Adrenal gland (tissue), 12 donors: Measurements from ENCODE around the gene OR51B2. TPM values are rescaled to one million over a fixed set of nuclear protein-coding genes. Genes with fewer than 3 reads are reported as not detected.
"Not testable (repeated sequence)": the region's sequence is repeated elsewhere in the genome, so short reads cannot be mapped to it uniquely, and the experiment has no call there.

Source experiments
- DNase-seq, 7 donors: peaks; one replicate each; pipeline ENCODE4 v3.0.0-alpha.2; 2019 to 2020
- H3K27ac ChIP-seq, 5 donors: fragments of 200-600 bp; sonication (generic) in 4 of 5; 1 replicate in 3 of 5; 2 replicates in 2 of 5; pipeline versions ENCODE4 v1.5.1 to v1.8.0; 2016 to 2020; ENCODE audit warnings: mild to moderate bottlenecking in 1 of 5
- H3K27me3 ChIP-seq: fragments of 200-600 bp; 2 replicates; pipeline ENCODE4 v1.8.0; 2021
- H3K36me3 ChIP-seq, 2 donors: fragments of 200-600 bp; replicated peaks in 1 of 2; 1 replicate in 1 of 2; 2 replicates in 1 of 2; pipeline versions ENCODE4 v1.5.1 to v1.8.0; 2018 to 2022
- H3K4me1 ChIP-seq, 2 donors: fragments of 200-600 bp; replicated peaks in 1 of 2; 1 replicate in 1 of 2; 2 replicates in 1 of 2; pipeline versions ENCODE4 v1.5.1 to v1.8.0; 2018 to 2021
- H3K4me3 ChIP-seq, 4 donors: fragments of 200-600 bp; sonication (generic) in 3 of 4; one replicate each; pipeline ENCODE4 v1.5.1; 2016 to 2018
- H3K9me3 ChIP-seq, 3 donors: fragments of 200-600 bp; sonication (generic) in 1 of 3; replicated peaks in 1 of 3; 1 replicate in 2 of 3; 2 replicates in 1 of 3; pipeline versions ENCODE4 v1.5.1 to v1.8.0; 2016 to 2021
- CTCF ChIP-seq, 6 experiments: fragments of 450-650 bp in 4 of 6; fragments of 200-600 bp in 2 of 6; sonication (generic) in 1 of 6; IDR thresholded peaks; 1 replicate in 5 of 6; 2 replicates in 1 of 6; pipeline versions ENCODE4 v1.5.1 to v1.8.0; 2016 to 2021; ENCODE audit warnings: antibody characterized with exemption in 6 of 6, mild to moderate bottlenecking in 2 of 6, moderate library complexity in 1 of 6
- POLR2A ChIP-seq, 2 donors: fragments of 450-650 bp; IDR thresholded peaks; one replicate each; pipeline ENCODE4 v1.6.1; 2017; ENCODE audit warnings: antibody characterized with exemption in 2 of 2, mild to moderate bottlenecking in 2 of 2, moderate library complexity in 1 of 2
- WGBS, 4 donors: extraction: QIAGEN DNeasy Blood & Tissue Kit in 2 of 4; methylation state at CpG; one replicate each; pipeline versions ENCODE4 v1.1.5 to v1.1.7; 2013 to 2017; 5-methylcytosine and 5-hydroxymethylcytosine counted together
- intact Hi-C, 2 donors: fragments of 100-400 bp; cut with DNase I; formaldehyde crosslinking; loops; one replicate each; pipeline versions ENCODE4 v1.14.1 to v1.15.0; 2022 to 2023
- polyA plus RNA-seq, 3 donors: library from polyadenylated mRNA; stranded (reverse); fragments of 200-250 nt in 2 of 3; fragments of 350-450 nt in 1 of 3; fragmentation: Illumina TruSeq in 1 of 3; extraction: RNeasy Lipid Tissue Mini Kit (QIAGEN cat#74804) in 1 of 3; gene quantifications; one replicate each; pipeline ENCODE4 v1.2.3, GENCODE V29; 2013 to 2014
- total RNA-seq, 9 donors: library from RNA; depleted of rRNA in 4 of 9; stranded (reverse); fragments of >200 nt in 4 of 9; fragments of 120-200 nt in 1 of 9; fragmentation: NEBNext Ultra II Directional in 1 of 9; extraction: Animal tissue kit (Norgen Biotek cat#: 25700) in 1 of 9; gene quantifications; one replicate each; pipeline versions ENCODE4 v1.1.0 to v1.2.4, GENCODE V29; 2013 to 2023
- donor health status: healthy with polysubstance abuse.
- donor health status: Bipolar disorder and iron deficiency.
- donor health status: DM: yes; HTN: yes; CAD: no.
- donor health status: DM: no; HTN: no; CAD: no.
- donor health status: DM: no; HTN: no; CAD: no.
- donor health status: DM: yes; HTN: yes; CAD: no.

The OR51B2 gene
- total and polyA plus RNA-seq, 12 donors, result 0.33 to 1.3 TPM; not detected in 10

DNA sequence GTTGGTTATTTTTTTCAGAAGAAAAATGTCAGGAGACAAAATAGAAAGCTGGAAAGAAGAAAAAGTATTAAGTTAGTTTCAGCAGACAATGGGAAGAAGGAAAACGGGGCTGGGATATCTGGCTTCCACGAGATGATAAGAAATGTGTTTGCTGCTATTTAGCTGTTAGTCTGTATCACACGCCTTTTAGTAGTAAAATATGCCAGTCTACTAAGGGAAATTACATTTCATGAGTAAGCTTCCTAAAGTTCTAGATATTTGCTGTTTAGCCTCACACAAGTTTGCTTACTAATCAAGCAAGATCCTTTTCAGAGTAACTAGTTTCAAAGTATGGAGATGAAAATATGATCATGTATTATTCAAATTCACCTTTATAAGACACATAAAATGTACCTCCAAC lies 23.8 kb downstream of the OR51B2 start:
- no peak for DNase-seq
- intact Hi-C loops, result no loop called here
- Histone ChIP-seq H3K36me3 (no peaks in the 10 kb centered on the region), H3K9me3 (no peaks in the 10 kb centered on the region), H3K27me3 (no peaks in the 10 kb centered on the region), H3K4me1 (no peaks in the 10 kb centered on the region), H3K27ac (no peak overlapping the region), H3K4me3 (no peak overlapping the region)
- WGBS, 4 donors, result 57 to 73% (median 66%) methylated on average over 3 of the region's 3 CpGs
- TF ChIP-seq POLR2A (IDR thresholded peaks at IDR 0.05) (no peak), CTCF (IDR thresholded peaks at IDR 0.05) (no peak)

DNA sequence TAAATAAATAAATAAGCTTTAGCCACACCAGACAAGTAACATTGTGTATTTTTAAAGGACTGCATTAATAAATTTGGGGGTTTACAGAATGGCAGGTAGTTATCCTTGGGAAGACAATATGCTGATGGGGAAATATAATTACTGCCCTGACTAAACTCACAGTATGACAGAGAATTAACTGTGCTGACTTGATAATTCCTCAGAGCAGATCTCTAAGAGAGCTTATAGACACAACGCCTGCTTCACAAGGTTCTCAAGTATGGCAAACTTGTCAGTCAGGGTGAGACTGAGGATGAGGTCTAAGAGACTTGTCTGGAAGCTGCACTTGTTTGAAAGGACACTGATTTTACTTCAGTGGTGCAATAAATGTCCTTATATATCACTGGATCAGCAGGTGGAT lies 25.6 kb downstream of the OR51B2 start:
- intact Hi-C loops, result no loop called here
- TF ChIP-seq CTCF (IDR thresholded peaks at IDR 0.05) (no peak), POLR2A (IDR thresholded peaks at IDR 0.05) (no peak)
- Histone ChIP-seq H3K27me3 (no peaks in the 10 kb centered on the region), H3K36me3 (no peaks in the 10 kb centered on the region), H3K9me3 (no peaks in the 10 kb centered on the region), H3K4me3 (no peak overlapping the region), H3K27ac (no peak overlapping the region), H3K4me1 (no peaks in the 10 kb centered on the region)
- WGBS, 4 donors, result 0 to 80% (median 55%) methylated on average over 1 of the region's 1 CpG
- DNase-seq, result no peak

GRCh38 chr11:5297721-5298323 lies 26.3 kb downstream of the OR51B2 start:
- WGBS, 4 donors, result 53 to 69% (median 55%) methylated on average over 4 of the region's 4 CpGs
- no peak overlapping the region for H3K27ac ChIP-seq
- H3K27me3 ChIP-seq, result no peaks in the 10 kb centered on the region
- intact Hi-C loops, result no loop called here
- DNase-seq, result no peak
- H3K4me3 ChIP-seq, result no peak overlapping the region
- TF ChIP-seq CTCF (IDR thresholded peaks at IDR 0.05) (no peak), POLR2A (IDR thresholded peaks at IDR 0.05) (no peak)
- H3K4me1 ChIP-seq, result no peaks in the 10 kb centered on the region
- no peaks in the 10 kb centered on the region for H3K36me3 ChIP-seq
- no peaks in the 10 kb centered on the region for H3K9me3 ChIP-seq

DNA sequence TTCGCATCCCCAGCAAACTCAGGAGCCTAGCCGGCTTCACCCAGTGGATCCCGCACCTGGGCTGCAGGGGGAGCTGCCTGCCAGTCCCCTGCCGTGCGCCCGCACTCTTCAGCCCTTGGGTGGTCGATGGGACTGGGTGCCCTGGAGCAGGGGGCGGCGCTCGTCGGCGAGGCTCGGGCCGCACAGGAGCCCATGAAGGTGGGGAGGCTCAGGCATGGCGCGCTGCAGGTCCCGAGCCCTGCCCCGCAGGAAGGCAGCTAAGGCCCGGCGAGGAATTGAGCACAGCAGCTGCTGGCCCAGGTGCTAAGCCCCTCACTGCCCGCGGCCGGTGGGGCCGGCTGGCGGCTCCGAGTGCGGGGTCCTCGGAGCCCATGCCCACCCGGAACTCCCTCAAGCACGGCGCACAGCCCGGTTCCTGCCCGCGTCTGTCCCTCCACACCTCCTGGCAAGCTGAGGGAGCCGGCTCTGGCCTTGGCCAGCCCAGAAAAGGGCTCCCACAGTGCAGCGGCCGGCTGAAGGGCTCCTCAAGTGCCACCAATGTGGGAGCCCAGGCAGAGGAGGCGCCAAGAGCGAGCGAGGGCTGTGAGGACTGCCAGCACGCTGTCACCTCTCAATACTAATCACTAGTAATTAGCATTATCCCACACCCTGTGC lies 29.6 kb downstream of the OR51B2 start:
- intact Hi-C loops, result not testable (repeated sequence)

GRCh38 chr11:5293028-5293427 lies 31.1 kb downstream of the OR51B2 start:
- TF ChIP-seq CTCF (IDR thresholded peaks at IDR 0.05) (no peak), POLR2A (IDR thresholded peaks at IDR 0.05) (no peak)
- Histone ChIP-seq H3K4me3 (no peak overlapping the region), H3K27ac (no peak overlapping the region), H3K4me1 (no peaks in the 10 kb centered on the region), H3K27me3 (no peaks in the 10 kb centered on the region), H3K9me3 (no peaks in the 10 kb centered on the region), H3K36me3 (no peaks in the 10 kb centered on the region)
- 86 to 92% (median 91%) methylated on average over 8 of the region's 8 CpGs for WGBS, 4 donors
- no peak for DNase-seq
- intact Hi-C loops, result no loop called here

More for the DNA sequence above, 29.6 kb downstream of the OR51B2 start:
- DNase-seq, result peak in 1 of 7 donors; percentile 17
- H3K4me1 ChIP-seq, H3K27ac ChIP-seq, H3K27me3 ChIP-seq, H3K4me3 ChIP-seq, H3K36me3 ChIP-seq, H3K9me3 ChIP-seq: not testable (repeated sequence)
- WGBS, 4 donors, result 89 to 92% (median 90%) methylated on average over 7 to 41 of the region's 41 CpGs
